Muscle of arm (tissue), 14 donors: ENCODE results near the gene RNF157. TPM values are rescaled to one million over a fixed set of nuclear protein-coding genes. Genes with fewer than 3 reads are reported as not detected.

Experiments used
- DNase-seq: peaks from one replicate; pipeline ENCODE4 v3.0.0-alpha.2; 2013
- long read RNA-seq, 11 donors: transcript quantifications; one replicate each; lab custom pipeline, GENCODE V29; 2026
- polyA plus RNA-seq, 12 donors: library from polyadenylated mRNA; unstranded; fragments of 120-200 nt; gene quantifications; one replicate each; pipeline ENCODE4 v1.2.1, GENCODE V29; 2013; ENCODE audit not compliant: insufficient read length in 12 of 12

The RNF157 gene
- polyA plus RNA-seq, result 10 to 100 TPM in 7 of 12 donors, 1 to 10 TPM in 4, not detected in 1; 7.5 to 30.9 (median 13.0) TPM
- long read RNA-seq, donor 1, full-length matches to known transcripts, result 2 of 14 reads
- long read RNA-seq, donor 1, partial matches to known transcripts, result 12 of 14 reads
- long read RNA-seq, donor 1, other reads (novel, unspliced or antisense), result 0 of 14 reads
- long read RNA-seq, donor 2, full-length matches to known transcripts, result 1 of 1 reads
- long read RNA-seq, donor 2, partial matches to known transcripts, result 0 of 1 reads
- long read RNA-seq, donor 2, other reads (novel, unspliced or antisense), result 0 of 1 reads
- long read RNA-seq, donor 3, result 0 reads
- long read RNA-seq, donor 4, result 0 reads
- long read RNA-seq, donor 5, partial matches to known transcripts, result 0 of 1 reads
- long read RNA-seq, donor 5, other reads (novel, unspliced or antisense), result 0 of 1 reads
- long read RNA-seq, donor 6, result 0 reads
- long read RNA-seq, donor 7, result 0 reads
- long read RNA-seq, donor 8, full-length matches to known transcripts, result 1 of 1 reads
- long read RNA-seq, donor 8, partial matches to known transcripts, result 0 of 1 reads
- long read RNA-seq, donor 8, other reads (novel, unspliced or antisense), result 0 of 1 reads
- long read RNA-seq, donor 9, result 0 reads
- long read RNA-seq, donor 10, full-length matches to known transcripts, result 2 of 2 reads
- long read RNA-seq, donor 10, partial matches to known transcripts, result 0 of 2 reads
- long read RNA-seq, donor 10, other reads (novel, unspliced or antisense), result 0 of 2 reads
- long read RNA-seq, donor 11, full-length matches to known transcripts, result 1 of 1 reads
- long read RNA-seq, donor 11, partial matches to known transcripts, result 0 of 1 reads
- long read RNA-seq, donor 11, other reads (novel, unspliced or antisense), result 0 of 1 reads

DNA sequence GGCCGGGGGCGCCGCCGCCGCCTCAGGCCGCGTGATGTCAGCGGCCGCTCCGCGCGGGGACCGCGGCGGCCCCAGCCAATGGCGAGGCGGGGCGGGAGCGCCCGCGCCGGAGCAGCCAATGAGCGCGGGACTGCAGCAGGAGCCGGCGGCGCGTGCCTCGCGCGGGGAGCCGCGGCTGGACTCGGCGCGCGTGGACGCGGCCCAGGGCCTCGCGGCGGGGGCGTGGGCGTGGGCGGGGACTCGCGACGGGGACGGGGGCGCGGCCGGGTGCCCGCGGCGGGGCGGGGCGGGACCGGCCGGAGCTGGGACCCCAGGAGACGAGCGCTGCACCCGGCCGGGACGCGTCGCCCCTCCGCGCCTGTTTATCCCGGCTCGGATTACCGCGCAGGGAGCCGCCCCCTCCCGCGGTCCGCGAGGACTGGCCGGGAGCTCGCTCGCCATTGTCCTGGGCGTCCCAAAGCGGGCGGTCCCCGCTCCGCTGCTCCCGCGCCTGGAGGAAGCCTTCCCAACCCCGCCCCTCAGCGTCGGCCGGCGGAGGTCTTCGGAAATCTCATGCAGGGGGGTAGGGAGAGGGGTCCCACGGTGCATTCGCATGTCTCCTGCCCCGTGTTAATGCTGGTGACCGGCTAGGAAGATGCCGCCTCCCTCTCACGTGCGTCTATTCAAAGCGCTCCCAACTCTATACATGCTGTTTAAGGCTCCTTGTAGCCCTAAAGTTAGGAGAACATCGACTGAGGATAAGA, at the start of gene RNF157:
Gene RNF157, minus strand, starts transcription at position 33 of the 743 bp plus-strand sequence. CDS start 253 bp downstream, outside the sequence.
- peak; percentile 45 for DNase-seq

DNA sequence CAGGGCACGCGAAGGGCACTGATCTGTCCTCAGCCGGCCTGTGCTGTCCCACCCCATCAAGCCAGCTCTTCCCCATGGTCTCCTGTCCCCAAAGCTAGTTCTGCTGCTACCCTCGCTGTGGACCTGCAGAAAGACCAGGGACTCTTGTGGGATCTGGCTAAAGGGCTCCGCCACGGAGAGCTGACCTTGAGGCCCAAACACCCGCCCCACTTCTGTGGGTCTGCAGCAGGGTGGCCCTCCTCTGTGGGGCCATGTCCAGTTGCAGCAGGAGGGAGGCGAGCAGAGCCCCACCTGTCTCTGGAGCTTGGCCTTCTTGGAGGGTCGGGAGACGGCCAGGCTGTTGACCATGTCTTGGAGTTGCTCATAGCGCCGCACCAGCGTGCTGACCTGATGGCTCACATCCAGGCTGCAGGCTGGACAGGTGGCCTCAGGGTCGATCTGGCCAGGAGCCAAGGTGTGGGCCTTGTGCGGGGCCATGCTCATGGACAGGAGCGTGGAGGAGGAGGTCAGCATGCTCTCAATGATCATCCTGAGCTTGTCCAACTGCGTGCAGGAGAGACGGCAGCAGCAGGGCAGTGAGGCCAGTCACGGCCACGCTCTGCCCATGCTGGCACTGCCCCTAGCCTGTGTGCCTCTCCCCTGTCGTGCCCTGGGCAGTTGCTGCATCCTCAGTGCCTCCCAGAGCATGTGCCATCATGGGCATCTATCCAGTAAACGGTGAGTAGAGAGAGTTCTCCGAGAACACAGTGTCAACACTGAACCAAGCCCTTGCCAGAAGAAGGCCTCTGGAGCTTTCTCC, 41.5 kb upstream of the RNF157 start:
- no peak for DNase-seq

DNA sequence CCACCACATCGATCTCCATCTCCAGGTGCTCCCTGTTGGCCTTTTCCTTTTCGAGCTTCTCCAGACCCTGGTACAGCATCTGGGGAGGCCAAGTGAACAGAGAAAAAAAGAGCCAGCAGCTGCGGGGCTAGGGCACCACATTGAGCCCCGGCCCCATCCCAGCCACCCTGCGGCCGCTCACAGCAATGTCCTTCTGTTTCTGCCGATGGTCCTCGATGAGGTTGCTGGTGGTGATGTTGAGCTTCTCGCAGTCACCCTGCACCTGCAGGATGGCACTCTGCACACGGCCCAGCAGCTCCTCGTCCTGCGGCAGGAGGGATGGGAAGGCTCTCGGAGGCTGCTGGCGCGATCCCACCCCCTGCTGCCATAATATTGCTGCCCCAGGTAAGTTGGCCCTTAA, 40.4 kb upstream of the RNF157 start:
- no peak for DNase-seq

DNA sequence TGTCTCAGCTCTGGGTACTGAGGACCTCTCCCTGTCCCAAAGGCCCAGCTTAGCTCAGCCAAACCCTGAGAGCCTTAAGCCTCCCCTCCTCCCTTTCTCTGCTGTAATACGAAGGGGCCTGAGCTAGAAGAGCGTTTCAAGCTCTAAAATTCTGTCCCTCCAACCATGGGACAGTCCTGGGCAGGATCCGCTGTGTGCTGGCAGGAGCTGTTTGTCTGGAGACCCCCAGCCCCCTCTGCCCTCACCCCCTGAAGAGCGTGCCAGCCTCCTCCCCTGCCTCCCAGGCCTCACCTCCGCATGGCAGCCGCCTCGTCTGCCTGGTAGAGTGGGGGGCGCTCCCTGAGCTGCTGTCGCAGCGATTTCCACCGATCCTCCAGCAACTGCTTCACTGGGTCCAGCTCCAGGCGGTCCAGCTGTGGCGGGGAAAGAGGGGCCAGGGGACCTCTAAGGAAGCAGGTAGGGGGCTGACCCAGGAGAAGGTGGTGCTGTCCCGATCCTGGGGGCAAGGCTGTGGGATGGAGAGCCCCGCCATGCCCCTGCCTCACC, 39.5 kb upstream of the RNF157 start:
- no peak for DNase-seq

DNA sequence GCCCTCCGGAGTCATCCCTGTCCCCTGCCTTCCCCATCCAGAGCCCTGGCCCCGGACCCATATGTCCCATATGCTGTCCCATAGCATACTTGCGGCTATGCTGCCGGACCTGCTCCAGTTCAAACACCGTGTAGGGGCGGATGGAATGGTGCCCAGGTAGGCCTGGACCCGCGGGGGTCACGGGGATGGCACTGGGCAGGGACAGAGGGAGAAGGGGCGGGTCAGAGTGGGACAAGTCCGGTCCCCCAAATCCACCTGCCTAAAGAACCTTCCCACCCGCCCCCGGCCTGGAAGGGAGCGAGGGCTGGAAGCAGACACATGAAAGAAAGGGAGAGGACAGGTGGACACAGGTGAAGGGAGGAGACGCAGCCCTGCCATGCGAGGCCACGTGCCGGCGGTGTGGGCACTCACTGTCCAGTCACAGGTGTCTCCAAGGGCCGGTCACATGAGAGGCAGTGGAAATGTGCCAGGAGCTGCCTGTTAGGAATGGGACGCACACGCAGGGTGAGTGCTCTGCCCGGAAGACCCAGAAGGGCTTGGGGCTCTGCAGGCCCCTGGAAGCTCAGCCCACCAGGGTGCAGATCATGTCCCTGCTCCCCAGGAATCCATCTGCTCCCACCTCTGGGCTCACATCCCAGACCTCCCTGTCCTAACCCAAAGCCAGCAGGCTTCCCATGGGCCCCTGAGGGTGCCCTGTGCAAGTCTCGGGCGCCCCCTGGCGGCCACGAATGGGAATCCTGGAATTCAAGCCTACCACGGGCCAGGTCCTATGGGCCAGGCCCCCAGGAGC, 38.9 kb upstream of the RNF157 start:
- DNase-seq, result peak; percentile 86

DNA sequence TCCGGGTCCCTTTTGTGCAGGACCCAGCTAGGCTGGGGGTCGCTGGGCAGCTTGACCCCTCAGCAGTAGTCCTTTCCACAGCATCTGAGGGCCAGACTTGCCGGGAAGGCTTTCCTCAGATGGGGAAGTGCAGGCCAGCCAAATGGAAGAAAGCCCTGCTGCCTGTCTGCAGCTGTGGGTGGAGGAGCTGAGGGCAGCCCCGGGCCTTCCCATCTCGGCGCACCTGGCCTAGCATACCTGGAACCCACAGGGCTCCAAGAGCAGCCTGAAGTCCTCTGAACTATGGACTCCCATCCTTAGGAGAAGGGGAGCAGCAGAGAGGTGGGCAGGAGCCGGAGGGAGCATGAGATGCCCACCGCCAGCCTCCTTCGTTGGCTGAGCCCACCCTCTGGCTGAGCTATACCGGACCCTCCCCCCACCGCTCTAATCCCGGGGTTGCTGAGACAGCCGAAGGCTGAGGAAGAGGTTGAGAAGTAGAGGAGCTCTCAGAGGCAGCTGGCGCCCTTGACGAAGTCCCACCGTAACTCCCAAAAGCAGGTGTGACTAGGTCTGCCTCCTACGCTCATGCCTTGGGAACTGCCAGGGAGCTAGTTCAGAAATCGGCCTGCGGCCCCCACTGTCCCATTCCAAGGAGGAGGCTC, 38.1 kb upstream of the RNF157 start:
- no peak for DNase-seq

DNA sequence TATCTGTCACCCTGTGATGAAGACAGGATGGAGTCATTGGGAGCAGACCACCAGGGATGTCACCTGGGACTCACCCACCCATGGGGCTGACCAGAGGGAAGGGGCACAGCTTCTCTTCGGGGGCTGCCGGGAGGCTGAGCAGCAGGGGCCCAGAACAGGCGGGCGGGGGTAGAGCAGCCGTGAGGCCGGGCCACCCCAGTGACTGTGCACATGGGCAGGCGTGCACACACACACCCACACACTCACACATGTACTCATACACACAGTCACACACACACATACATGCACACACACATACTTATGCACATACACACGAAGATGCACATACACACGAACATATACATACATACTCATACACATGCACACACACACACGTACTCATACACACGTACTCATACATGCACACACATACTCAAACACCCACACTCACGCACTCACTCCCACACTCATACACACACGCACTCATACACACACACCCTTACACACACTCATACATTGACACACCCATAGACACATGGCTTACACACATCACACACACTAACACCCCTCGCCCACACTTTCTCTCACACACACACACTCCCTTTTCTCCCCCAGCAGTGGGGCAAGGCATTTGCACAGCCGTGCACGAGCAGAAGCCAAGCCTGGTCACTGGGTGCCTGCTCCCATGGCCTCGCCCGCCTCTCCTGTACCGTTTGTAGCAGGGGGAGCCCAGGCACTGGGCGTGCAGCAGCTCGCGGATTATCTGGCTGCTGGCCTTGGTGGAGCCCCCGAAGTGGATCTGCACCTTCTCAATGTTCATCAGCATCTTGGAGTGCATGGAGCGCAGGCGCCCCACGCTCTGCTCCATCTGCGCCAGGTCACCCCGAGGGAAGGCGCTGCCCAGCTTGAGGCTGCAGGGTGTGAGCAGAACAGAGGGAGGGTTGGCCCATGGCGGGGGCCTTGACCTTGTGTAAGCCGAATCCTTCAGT, 37.3 kb upstream of the RNF157 start:
- DNase-seq, result no peak

DNA sequence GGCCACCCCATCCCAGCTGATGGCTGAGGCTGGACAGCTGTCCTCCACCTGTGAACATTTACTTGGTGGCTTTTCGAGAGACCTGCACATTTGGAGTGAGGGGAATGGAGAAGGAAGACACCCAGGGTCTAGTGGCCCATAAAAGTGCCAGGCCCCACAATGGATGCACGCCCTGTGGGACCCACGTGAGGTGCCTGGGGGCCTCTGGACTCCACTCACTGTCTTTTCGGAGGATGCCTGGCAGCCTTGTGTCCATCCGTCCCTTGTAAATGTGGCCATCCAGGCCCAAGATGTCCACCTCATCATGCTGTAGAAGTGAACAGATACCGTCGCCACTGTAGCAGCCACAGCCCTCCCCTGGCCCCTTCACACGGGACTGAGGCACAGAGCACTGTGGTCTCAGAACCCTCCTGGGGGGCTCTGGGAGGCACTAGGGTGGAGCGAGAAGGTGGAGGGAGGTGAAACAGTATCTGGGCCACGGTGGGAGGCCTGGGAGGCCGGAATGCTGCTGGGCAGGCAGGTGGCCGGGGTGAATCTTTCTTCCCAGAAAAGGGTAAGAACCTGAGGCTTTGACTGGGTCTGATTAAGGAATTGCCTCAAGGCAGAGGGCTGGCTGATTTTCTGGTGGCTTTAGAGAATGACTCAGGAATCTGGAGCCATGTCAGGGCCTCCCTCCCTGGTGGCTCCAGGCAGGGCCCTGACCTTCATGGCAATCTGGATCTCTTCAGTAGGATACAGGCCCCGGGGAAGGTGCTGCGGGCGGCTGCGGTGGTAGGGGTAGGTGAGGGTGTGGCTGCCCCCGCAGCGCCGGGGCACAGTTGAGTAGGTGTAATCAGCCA, 36.4 kb upstream of the RNF157 start:
- no peak for DNase-seq

DNA sequence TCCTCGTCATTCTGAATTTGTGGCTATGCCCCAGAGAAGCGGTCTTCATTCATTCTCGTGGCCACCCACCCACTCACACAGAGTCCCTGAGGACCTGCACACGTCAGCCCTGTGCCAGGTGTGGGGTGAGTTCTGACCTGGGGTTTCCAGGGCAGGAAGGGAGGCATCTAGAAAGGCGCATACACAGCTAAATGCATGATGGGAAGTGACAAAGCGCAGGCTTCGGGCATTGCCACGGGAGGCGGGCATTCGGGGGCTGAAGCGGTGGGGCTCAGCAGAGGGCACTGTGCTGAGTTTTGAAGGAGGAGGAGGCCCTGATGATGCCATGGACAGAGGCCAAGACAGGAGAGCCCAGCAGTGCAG, 35.8 kb upstream of the RNF157 start:
- no peak for DNase-seq

DNA sequence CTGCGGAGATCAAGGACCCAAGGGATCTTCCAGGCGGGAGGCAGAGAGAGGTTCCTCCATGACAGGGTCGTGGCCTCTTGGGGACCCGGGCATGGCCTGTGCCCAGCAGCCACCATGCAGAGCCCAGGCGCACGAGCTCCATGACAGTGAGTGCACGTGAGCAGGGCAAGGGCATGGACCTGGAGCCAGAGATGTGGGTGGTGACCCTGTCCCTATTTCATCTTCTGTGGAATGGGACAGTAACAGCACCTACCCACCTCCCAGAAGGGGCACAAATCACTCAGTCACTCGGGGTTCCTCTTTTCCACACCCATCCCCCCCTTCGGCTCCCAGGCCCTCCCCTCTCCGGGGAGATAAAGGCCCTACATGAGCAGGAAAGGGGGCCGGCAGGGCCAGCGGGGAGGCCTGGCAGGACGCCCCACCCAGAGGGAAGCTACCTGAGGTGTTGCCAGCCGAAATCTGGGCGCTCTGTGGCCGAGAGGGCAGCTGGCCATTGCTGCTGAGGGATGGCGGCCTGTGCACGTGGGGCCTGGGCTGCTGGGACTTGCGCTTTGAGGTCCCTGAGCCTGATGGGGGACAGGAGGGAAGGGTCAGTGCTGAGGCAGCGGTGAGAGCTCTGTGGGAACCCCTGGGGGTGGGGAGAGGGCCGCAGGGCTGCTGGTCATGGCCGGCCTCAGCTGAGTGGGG, 35.2 kb upstream of the RNF157 start:
- DNase-seq, result no peak

DNA sequence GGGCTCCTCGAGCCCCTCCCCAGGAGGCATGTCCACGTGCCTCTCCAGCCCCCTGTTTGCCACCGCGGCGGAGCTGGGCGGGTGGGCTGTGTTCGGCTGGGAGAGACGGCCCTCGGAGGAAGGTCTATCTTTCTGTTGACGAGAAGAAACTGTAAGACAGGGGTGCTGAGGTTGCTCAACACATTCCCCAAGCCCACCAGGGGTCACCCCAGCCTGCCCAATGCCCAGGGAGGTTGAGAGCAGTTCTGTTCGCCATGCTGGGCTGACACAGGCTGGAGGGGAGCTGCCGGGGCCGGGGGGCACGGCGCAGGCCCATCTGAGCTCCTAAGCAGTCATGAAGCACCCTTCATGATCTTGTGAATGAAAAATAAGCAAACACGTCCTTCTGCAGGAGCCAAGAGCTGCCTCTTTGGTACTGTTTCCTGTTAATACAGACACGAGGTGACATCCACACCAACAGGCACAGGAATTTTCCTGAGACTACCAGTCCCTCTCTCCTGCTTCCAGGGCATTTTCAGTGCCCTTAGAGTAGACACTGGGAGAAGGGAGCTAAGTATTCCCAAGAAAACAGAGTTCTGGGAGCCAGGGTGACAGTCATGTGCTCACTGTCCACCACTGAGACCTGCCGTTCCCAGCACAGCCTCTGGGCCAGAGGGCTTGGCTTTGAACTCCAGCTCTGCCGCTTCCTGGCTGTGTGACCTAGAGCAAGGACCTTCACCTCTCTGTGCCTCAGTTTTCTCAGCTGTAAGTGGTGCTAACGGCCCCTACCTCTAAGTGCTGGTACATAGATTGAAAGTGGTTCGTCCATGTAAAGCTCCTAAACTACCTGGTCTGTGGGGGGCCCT, 34.0 kb upstream of the RNF157 start:
- no peak for DNase-seq

DNA sequence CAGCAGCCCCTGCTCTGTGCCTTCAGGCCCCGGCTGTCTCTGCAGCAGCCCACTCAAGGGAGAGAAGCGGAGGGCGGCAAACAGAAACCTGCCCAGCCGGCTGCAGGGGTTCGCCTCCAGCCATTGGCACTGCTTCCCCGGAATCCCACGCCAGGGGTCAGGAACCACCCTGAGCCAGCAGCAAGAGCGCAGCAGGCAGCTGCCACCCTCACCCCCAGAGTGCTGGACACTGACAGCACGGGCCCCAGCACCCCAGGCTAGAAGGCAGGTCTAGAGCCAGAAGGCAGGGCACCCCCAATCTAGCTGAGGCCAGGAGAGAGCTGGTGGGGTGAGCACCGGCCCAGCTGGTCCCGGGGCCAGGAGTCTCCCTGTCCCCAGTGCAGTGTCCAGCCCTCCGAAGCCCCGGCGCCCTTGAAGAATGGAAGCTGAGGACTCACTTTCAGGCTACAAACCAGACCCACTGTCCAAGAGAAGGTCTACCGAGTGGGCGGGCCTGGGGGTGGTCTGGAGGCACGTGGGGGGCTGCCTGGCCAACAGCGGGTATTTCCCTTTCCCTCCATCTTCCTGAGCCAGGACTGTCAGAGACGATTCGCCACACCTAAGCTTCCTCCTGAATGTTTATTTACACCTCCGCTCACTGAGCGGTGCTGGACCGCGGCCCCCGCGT, 33.3 kb upstream of the RNF157 start:
- no peak for DNase-seq

DNA sequence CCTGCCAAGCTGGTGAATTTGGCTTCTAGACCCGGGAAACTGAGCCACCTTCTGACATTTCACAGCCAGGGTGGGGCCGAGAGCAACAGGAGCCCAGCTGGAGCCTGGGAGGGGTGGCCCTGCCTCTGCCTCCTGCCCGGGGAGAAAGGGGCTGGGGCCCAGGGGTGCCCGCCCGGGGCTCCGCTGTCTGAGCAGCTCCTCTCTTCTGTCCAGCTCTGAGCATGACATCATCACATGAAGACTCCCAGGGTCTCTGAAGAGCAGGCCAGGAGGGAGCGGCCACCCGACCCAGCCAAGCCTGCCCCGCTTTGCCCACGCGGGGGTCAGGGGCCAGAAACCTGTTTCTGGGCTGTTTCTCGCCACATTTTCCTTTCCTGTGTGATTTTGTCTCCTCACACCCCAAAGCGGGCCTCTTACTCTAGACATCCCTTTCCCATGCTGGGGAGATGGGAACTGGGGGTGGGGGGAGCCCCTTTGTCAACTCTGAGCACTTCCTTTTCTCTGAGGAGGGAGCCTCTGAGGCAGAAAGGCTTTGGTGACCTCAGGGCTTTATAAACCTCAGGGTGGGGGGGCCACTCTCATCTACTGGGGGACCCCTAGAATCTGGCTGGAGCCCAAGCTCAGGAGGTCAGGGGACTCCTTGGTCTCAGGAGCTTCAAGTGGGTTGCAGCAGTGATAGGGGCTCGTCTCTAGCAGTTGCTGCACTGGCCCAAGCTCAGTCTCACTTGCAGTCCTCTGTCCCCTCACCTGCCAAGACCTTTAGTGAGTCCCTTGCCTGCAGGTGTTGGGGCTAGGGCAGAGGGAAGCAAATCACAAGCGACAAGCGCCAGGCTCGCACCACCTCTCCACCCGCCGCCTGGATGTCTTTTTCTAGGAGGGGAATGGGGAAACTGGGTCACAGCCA, 32.5 kb upstream of the RNF157 start:
- no peak for DNase-seq
